T-helper 9 cell (primary cell): ENCODE data around the gene GGT7.
"Not testable (repeated sequence)": the region's sequence is repeated elsewhere in the genome, so short reads cannot be mapped to it uniquely, and the experiment has no call there.

Experiments
- DNase-seq: peaks from one replicate; pipeline ENCODE4 v3.0.0-alpha.2; 2020

The GGT7 gene

GRCh38 chr20:34880971-34881370, 8.3 kb upstream of the GGT7 start:
- DNase-seq, result not testable (repeated sequence)

- no peak for DNase-seq
Observed at GRCh38 chr20:34880215-34880850, 7.7 kb upstream of the GGT7 start.

GRCh38 chr20:34876406-34877282, 4.0 kb upstream of the GGT7 start, which contains the start of gene ACSS2:
TSS of gene ACSS2 (plus strand) at chr20:34876612. CDS start at chr20:34876646, 34 bp downstream.
- DNase-seq, result peak; percentile 98

GRCh38 chr20:34875642-34876405, 3.2 kb upstream of the GGT7 start:
- DNase-seq, result no peak

GRCh38 chr20:34874094-34874654, 1.5 kb upstream of the GGT7 start:
- DNase-seq, result peak; percentile 19

GRCh38 chr20:34873583-34874093, 982 bp upstream of the GGT7 start:
- DNase-seq, result no peak

- no peak for DNase-seq
Observed at GRCh38 chr20:34871966-34872621, 562 bp downstream of the GGT7 start.

GRCh38 chr20:34871320-34871926, 1.2 kb downstream of the GGT7 start:
- DNase-seq, result no peak

- no peak for DNase-seq
Observed at GRCh38 chr20:34864216-34864615, 8.4 kb downstream of the GGT7 start.

- no peak for DNase-seq
Observed at GRCh38 chr20:34863421-34863965, 9.2 kb downstream of the GGT7 start.

GRCh38 chr20:34862724-34863123, 9.9 kb downstream of the GGT7 start:
- no peak for DNase-seq

GRCh38 chr20:34861386-34862084, 11.1 kb downstream of the GGT7 start:
- no peak for DNase-seq

GRCh38 chr20:34859826-34860545, 12.7 kb downstream of the GGT7 start:
- DNase-seq, result no peak

- no peak for DNase-seq
Observed at GRCh38 chr20:34859367-34859766, 13.3 kb downstream of the GGT7 start.

GRCh38 chr20:34852298-34852697, 20.4 kb downstream of the GGT7 start:
- DNase-seq, result no peak

GRCh38 chr20:34850969-34851368, 21.7 kb downstream of the GGT7 start:
- DNase-seq, result no peak

- DNase-seq, result no peak
Observed at GRCh38 chr20:34849778-34850177, 22.9 kb downstream of the GGT7 start.

- DNase-seq, result no peak
Observed at GRCh38 chr20:34848597-34848996, 24.1 kb downstream of the GGT7 start.

- DNase-seq, result no peak
Observed at GRCh38 chr20:34843421-34843820, 29.2 kb downstream of the GGT7 start.

- DNase-seq, result no peak
Observed at GRCh38 chr20:34842143-34842542, 30.5 kb downstream of the GGT7 start.
